Natural killer cell (primary cell): ENCODE results near the gene NHLRC4. TPM values are rescaled to one million over a fixed set of nuclear protein-coding genes. Genes with fewer than 3 reads are reported as not detected.
A peak's percentile ranks its signal among the peaks of the same experiment; 100 is the strongest.

ENCODE experiments used
- ATAC-seq, 3 donors: fragments of 150-1000 bp in 2 of 3; fragments of 200-7000 bp in 1 of 3; cut with Tn5 transposase; 1 replicate in 1 of 3; 2 replicates in 2 of 3; pipeline ENCODE4 v1.10.0; 2021; ENCODE audit warnings: mild to moderate bottlenecking in 2 of 3, moderate library complexity in 2 of 3
- DNase-seq, 2 donors: peaks; one replicate each; pipeline versions ENCODE4 v3.0.0 to v3.0.0-alpha.2; 2013 to 2021; ENCODE audit warnings: mixed read lengths in 1 of 2
- H3K27ac ChIP-seq: one replicate; pipeline ENCODE4 v1.5.1; 2013; ENCODE audit warnings: mild to moderate bottlenecking, low read length
- H3K27me3 ChIP-seq: one replicate; pipeline ENCODE4 v1.6.1; 2013; ENCODE audit warnings: low read length; ENCODE audit not compliant: control insufficient read depth, insufficient read depth
- H3K36me3 ChIP-seq: one replicate; pipeline ENCODE4 v1.6.1; 2013; ENCODE audit warnings: low read length; ENCODE audit not compliant: control insufficient read depth, insufficient read depth
- H3K4me1 ChIP-seq: one replicate; pipeline ENCODE4 v1.6.1; 2013; ENCODE audit warnings: low read length; ENCODE audit not compliant: control insufficient read depth, insufficient read depth
- H3K4me3 ChIP-seq: one replicate; pipeline ENCODE4 v1.5.1; 2013; ENCODE audit warnings: low read length
- H3K9me3 ChIP-seq: one replicate; pipeline ENCODE4 v1.6.1; 2013; ENCODE audit warnings: low read length; ENCODE audit not compliant: control insufficient read depth, insufficient read depth
- H3K27ac Mint-ChIP-seq, 2 donors: one replicate each; pipeline ENCODE4 v1.8.0; 2022; ENCODE audit warnings: mild to moderate bottlenecking in 2 of 2, mixed read lengths in 2 of 2, moderate library complexity in 1 of 2
- H3K27me3 Mint-ChIP-seq, 2 donors: one replicate each; pipeline ENCODE4 v1.8.0; 2022; ENCODE audit warnings: low read depth in 2 of 2, mixed read lengths in 2 of 2
- H3K36me3 Mint-ChIP-seq: one replicate; pipeline ENCODE4 v1.8.0; 2022; ENCODE audit warnings: mixed read lengths
- H3K4me1 Mint-ChIP-seq, 2 donors: one replicate each; pipeline ENCODE4 v1.8.0; 2022; ENCODE audit warnings: mixed read lengths in 2 of 2
- H3K4me3 Mint-ChIP-seq: one replicate; pipeline ENCODE4 v1.8.0; 2022; ENCODE audit warnings: mild to moderate bottlenecking, moderate library complexity, mixed read lengths
- H3K9me3 Mint-ChIP-seq, 2 donors: one replicate each; pipeline ENCODE4 v1.8.0; 2022; ENCODE audit warnings: mixed read lengths in 2 of 2
- WGBS: methylation state at CpG from one replicate; pipeline ENCODE4 v1.1.7; 2013; ENCODE audit warnings: missing lambda C conversion rate; ENCODE audit not compliant: insufficient coverage; 5-methylcytosine and 5-hydroxymethylcytosine counted together
- intact Hi-C: fragments of 100-400 bp; cut with micrococcal nuclease; formaldehyde crosslinking; loops from one replicate; pipeline ENCODE4 v1.14.2; 2022
- total RNA-seq, 4 donors: library from RNA; stranded (reverse); fragments of 120-200 nt in 1 of 4; gene quantifications; one replicate each; pipeline versions ENCODE4 v1.2.3 to v1.2.4, GENCODE V29; 2013 to 2022
- TF ChIP-seq, protein P1 (sequence below): fragments of 200-600 bp; IDR thresholded peaks from one replicate; pipeline ENCODE4 v1.8.0; 2022; ENCODE audit warnings: antibody characterized with exemption

NHLRC4 gene
- total RNA-seq, 3 donors from 2014 or later (not counting 1 experiment from before 2014, with no cell fraction given): 0.28 to 0.75 (median 0.35) TPM

- Mint-ChIP-seq H3K27ac (peak within 1 kb of the TSS; percentile 89 to 90), H3K4me1 (peaks cover 24 to 38% of the 10 kb centered on the region in 2 donors), H3K9me3 (no peaks in the 10 kb centered on the region), H3K27me3 (no peaks in the 10 kb centered on the region), H3K36me3 (no peaks in the 10 kb centered on the region), H3K4me3 (peak within 1 kb of the TSS; percentile 95)
- Histone ChIP-seq H3K27ac (peak within 1 kb of the TSS; percentile 95), H3K4me3 (peak within 1 kb of the TSS; percentile 77), H3K4me1 (peaks cover 66% of the 10 kb centered on the region), H3K9me3 (no peaks in the 10 kb centered on the region), H3K36me3 (no peaks in the 10 kb centered on the region), H3K27me3 (no peaks in the 10 kb centered on the region)
- peak; percentile 86 to 94 for DNase-seq
- ATAC-seq: peak; percentile 76 to 91 (median 81)
- WGBS: under 1% methylated on average over 129 of the region's 129 CpGs
- intact Hi-C loops: loop anchor here (1.0 to 2.0 kb wide), 2 partner anchors 62 to 134 kb away; no protein-coding TSS in a partner anchor
- TF ChIP-seq, protein P1, sequence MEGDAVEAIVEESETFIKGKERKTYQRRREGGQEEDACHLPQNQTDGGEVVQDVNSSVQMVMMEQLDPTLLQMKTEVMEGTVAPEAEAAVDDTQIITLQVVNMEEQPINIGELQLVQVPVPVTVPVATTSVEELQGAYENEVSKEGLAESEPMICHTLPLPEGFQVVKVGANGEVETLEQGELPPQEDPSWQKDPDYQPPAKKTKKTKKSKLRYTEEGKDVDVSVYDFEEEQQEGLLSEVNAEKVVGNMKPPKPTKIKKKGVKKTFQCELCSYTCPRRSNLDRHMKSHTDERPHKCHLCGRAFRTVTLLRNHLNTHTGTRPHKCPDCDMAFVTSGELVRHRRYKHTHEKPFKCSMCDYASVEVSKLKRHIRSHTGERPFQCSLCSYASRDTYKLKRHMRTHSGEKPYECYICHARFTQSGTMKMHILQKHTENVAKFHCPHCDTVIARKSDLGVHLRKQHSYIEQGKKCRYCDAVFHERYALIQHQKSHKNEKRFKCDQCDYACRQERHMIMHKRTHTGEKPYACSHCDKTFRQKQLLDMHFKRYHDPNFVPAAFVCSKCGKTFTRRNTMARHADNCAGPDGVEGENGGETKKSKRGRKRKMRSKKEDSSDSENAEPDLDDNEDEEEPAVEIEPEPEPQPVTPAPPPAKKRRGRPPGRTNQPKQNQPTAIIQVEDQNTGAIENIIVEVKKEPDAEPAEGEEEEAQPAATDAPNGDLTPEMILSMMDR: no peak
Observed at GRCh38 chr16:527015-527903, 39.5 kb upstream of the NHLRC4 start, which contains the start of gene CAPN15. Gene CAPN15 (plus strand): TSS chr16:527712. CDS start chr16:546839, 19,127 bp downstream.

DNA sequence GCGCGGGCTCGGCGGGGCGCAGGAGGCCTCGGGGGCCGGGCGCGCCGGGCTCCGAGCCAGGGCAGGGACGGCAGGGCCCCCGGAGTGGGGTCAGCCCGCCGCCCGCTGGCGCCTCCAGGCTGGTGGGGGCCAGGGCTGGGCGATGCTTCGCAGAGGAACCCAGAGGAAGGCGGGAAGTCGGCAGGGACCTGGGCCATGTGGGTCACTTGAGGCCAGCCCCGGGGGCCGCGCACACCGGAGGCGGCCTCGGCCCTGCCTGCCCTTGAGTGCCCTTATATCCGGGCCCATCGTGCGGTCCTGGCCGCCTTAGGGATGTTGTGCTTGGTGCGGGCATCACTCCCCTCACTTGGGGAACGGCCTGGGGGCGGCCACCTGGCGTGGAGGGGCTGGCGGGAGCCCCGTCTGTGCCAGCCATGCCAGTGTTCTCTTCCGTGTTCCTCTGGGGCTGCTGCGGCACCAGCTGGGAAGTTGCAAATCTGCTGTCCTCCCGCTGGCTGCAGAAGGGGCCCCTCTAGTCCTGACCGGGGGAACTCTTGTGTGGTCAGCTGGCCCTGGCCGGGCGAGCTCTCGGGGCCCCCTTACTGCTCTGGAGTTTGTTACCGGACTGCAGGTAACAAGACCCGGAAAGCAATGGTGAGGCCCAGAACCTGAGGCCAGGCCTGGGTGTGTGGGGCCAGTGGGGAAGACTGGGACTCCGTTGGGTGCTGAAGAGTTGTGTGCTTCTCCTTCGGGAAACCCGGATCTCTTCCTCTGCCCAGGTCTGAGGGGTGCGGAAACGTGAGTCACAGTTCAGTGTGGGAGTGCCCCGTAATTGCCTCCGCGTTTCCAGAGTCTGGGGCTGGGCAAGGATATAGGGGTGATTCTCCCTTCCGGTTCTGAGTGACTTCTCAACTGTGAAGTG is 38.4 kb upstream of the NHLRC4 start:
- no peaks in the 10 kb centered on the region for H3K9me3 Mint-ChIP-seq
- no peaks in the 10 kb centered on the region for H3K36me3 ChIP-seq
- peak overlapping the region; percentile 89 to 90 for H3K27ac Mint-ChIP-seq
- TF ChIP-seq, protein P1: no peak
- H3K36me3 Mint-ChIP-seq: no peaks in the 10 kb centered on the region
- H3K4me1 ChIP-seq: peaks cover 75% of the 10 kb centered on the region
- H3K4me1 Mint-ChIP-seq: peaks cover 24 to 38% of the 10 kb centered on the region in 2 donors
- peak overlapping the region; percentile 66 for H3K27ac ChIP-seq
- intact Hi-C loops: no loop called here
- peak overlapping the region; percentile 95 for H3K4me3 Mint-ChIP-seq
- peak in 2 of 3 donors; percentile 0 to 10 for ATAC-seq
- peak overlapping the region; percentile 77 for H3K4me3 ChIP-seq
- no peaks in the 10 kb centered on the region for H3K27me3 Mint-ChIP-seq
- H3K27me3 ChIP-seq: no peaks in the 10 kb centered on the region
- WGBS: under 1% methylated on average over 55 of the region's 55 CpGs
- peak; percentile 43 to 53 for DNase-seq
- no peaks in the 10 kb centered on the region for H3K9me3 ChIP-seq

DNA sequence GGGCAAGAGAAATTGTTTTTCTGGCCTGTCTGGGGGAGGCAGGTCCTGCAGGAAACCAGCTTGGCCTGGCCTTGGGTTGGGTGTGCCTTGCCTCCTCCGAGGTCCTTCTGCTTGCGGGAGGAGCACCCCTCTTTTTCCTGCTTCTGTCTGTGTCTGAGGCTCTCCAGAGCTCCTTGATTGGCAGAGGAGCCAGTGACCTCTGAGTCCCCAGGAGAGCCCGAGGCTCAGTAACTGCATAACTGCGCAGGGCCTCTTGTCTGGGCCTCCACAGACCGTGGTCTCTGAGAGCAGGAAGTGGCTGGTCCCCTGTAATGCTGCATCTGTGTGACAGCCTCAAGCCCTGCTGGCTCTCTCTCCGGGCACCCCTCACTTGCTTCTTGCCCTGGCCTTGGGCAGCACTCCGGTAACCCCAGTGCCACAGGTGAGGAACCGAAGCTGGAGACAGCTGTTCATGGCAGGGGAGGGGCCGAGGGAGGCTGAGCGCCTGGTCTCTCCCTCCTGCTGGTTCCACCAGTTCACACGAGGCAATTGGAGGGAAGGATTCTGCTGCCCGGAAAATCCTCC is 37.7 kb upstream of the NHLRC4 start:
- Histone ChIP-seq H3K4me1 (peaks cover 80% of the 10 kb centered on the region), H3K27me3 (no peaks in the 10 kb centered on the region), H3K9me3 (no peaks in the 10 kb centered on the region), H3K4me3 (peak overlapping the region; percentile 77), H3K27ac (peak overlapping the region; percentile 66), H3K36me3 (no peaks in the 10 kb centered on the region)
- Mint-ChIP-seq H3K27ac (peak overlapping the region; percentile 89 to 90), H3K27me3 (no peaks in the 10 kb centered on the region), H3K9me3 (no peaks in the 10 kb centered on the region), H3K4me1 (peaks cover 24 to 38% of the 10 kb centered on the region in 2 donors), H3K4me3 (peak overlapping the region; percentile 95), H3K36me3 (no peaks in the 10 kb centered on the region)
- DNase-seq (peak; percentile 46 to 47), ATAC-seq (peak in 2 of 3 donors; percentile 19 to 23)
- TF ChIP-seq, protein P1: no peak
- intact Hi-C loops: no loop called here
- 25% methylated on average over 12 of the region's 12 CpGs for WGBS
